H4 (cell line): ENCODE results near the gene C4orf51. TPM values are rescaled to one million over a fixed set of nuclear protein-coding genes. Genes with fewer than 3 reads are reported as not detected.

Source experiments
- DNase-seq: peaks from one replicate; pipeline ENCODE4 v3.0.0-alpha.2; 2015; ENCODE audit warnings: low spot score
- total RNA-seq: library from RNA; depleted of rRNA; stranded (reverse); fragments of >200 nt; shearing (Covaris generic); gene quantifications from 2 replicates; pipeline ENCODE4 v1.2.3, GENCODE V29; 2014; rRNA removed

Gene C4orf51
- total RNA-seq, 1 experiment from 2014 or later = not detected

DNA sequence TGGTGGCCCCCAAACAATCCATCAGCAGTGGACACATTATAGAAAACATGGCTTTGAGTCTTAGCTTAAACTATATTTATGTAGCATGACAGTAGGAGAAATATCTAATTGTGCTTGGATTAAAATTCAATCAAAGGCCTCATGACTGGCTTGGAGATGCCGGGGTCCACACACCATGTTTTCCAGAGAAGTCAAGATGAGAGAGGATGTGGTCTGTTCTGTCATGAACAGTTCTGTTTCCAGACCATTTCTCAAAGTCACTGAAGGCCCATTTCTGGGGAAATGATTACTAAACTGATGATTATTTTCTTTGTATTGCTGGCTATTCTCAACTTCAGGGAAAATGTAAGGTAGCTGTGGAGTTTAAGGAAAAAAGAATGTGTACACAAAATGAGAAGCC lies 76.3 kb downstream of the C4orf51 start:
- no peak for DNase-seq

DNA sequence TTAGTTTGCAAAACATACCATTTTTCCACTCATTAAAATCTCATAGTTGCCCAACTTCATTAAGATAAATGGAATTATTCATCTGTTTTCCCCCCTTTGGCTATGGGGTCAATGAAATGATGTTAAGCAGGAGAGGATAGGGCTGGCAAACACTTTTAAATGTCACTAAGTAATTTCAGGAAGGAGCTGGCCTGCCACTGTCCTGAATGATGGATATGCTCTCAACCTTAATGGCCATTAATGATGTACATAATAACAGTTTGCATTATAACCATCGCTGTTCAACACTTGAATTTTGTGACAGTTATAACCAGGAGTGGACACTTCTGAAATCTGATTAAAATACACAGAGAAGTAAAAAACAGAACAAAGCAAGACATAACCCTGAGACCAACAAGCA lies 77.2 kb downstream of the C4orf51 start:
- no peak for DNase-seq

DNA sequence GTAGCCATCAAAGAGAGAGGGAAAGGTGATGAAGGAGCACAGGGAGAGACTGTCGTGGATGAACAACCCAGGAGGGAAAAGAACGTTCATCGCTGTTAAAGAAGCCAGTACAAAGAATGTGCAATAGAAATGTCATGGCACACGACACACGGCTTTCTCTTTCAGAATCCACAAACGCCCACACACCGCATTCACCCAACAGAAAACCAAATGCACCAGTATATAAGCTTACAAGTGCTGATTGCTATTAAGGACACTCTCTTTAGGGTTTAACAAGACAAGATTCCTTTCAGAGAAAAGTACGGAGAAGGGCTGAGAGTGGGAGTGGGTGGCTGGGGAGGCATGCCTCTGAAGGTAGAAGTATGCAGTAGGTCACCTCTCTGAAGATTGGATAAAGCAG lies 80.2 kb downstream of the C4orf51 start:
- DNase-seq = no peak

DNA sequence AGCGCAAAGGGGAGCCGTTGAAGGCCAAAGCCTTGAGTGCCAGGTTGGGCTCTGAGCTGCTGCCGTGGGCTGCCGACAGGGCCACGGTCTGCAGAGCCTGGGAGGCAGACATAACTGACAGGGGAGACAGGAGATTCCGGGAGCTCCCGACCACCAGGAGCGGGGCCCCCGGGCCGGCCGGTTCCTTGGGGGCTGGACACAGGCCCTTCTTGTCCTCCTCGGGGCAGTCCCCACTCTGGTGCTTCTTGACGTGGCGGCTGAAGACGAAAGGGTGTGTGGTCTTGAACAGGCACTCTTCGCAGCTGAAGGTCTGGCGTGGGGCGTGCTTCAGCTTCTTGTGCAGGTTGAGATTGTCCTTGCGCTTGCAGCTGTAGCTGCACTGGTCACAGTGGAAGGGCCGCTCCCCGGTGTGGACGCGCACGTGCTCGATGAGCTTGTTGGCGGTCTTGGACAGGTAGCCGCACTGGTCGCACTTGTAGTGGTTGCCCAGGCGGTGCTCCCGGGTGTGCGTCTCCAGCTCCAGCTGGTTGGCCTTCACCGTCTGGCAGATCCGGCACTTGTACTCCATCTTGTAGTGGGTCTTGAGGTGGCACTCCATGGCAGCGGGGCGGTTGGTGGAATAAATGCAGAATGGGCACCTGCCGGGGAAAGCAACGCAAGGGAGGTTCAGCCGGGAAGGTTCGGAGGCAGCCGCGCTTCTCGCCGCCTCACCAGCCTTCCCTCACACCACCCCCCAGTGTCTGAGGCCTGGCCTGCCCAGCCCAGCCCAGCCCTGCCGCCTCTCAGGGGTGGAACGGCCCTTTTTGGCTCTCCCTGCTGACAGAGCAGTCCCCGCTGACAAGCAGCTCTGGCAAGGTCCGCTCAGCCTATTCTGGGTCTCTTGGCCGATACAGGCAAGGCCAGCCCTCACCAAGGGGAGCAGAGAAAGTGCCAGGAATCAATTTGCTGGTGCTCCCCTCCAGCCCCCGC lies 81.3 kb downstream of the C4orf51 start:
- no peak for DNase-seq

DNA sequence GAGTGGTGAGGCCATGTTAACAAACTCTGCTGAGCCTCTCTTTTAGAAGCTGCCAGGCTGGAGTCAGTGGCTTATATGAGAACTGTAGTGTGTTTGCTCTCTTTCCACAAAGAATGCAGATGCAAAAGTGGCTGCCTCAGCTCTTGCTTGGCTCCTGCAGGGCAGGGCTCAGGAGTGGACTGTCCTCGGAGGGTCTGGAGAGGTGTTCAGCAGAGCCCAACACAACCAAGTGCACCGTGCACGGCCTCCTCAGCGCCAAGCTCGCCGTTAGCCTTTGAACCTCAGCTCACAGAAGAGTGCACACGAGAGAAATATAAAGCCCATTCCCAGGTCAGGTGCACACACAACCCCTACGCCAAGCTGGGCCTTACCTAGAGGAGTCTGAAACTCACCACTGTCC lies 82.8 kb downstream of the C4orf51 start:
- DNase-seq = no peak

DNA sequence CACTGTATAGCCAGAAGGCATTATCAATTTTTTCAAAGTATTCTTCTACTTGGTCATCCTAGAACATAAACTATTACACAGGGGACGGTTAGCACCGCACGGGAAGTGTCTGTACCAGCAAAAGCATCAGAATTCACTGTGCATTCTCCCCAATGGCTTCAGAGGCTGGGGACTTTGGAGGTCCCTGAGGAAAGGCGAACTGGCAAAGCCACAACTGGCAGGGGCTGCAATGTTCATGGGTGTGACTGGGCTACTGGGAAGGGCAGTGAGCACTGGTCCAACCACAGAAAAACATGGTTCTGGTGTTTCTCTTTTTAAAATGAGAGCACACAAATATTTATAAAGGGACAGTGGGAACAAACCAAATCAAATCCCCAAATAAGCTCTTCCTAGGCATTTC lies 83.5 kb downstream of the C4orf51 start:
- no peak for DNase-seq

DNA sequence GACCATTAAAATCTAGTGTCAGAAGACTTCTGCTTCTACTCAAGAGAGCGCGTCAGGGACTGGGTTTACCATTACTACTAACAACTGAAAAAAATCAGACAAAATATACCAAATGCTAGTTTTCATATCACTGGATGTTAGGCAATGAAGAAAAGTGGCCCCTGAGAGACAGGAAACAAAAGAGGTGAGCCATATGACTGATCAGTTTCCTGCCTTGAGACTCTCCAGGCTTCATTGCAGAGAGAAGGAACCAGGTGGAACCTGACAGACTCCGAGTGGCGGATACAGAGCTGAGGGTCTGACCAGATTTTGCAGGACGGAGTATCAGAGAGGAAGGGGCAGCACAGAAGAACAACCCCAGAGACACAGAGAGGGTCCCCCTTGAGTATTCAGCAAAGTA lies 86.3 kb downstream of the C4orf51 start:
- no peak for DNase-seq

DNA sequence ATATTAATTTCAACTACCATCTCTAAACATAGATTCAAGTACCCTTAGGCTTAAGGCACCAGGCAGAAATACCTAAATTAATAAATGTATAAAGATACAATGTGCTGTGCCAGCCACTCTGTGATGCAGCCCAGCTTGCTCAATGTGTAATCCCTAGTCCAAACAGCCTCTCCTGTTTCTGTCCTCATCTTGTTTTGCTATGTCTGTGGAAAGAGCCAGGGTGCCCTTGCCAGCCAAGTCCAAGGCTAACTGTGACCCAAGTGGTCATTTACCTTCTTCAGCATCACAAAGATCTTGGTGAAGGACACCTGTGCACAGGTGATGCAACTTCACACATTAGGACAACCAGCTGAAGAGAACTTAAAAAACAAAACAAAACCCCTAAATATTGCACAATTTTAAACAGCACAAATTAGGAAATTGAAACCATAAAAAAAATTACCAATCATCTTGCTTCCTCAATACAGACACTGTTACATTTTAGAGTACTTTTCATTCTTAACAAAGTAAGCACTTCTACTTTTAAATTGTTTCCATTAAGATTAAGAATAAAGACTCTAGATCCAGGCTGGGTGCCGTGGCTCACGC lies 89.6 kb downstream of the C4orf51 start:
- no peak for DNase-seq

DNA sequence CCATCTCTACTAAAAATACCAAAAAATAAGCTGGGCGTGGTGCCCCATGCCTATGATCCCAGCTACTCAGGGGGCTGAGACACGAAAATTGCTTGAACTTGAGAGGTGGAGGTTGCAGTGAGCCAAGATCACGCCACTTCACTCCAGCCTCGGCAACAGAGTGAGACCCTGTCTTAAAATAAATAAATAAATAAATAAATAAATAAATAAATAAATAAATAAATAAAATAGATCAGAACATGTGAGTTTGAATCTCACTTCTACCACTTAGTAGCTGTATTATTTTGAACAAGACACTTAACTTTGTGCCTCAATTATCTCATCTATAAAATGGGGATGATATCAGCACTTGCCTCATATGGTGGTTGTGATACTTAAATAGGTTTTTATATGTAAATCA lies 90.2 kb downstream of the C4orf51 start:
- DNase-seq = no peak

DNA sequence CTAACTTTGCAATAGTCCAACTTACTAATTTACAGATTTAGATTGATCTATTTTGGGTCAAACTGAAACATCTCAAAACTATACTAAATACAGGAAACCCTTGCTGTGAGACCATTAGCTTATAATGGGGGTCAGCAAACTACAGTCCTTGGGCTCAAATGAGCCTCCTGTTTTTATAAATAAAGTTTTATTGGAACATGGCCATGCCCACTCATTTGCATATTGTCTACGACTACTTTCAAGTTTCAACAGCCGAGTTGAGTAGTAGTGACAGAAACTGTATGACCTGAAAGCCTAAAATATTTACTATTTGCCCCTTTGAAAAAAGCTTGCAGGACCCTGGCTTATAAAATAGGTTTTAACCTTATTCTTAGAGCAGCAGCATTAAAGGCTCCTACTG lies 92.4 kb downstream of the C4orf51 start:
- DNase-seq = no peak

DNA sequence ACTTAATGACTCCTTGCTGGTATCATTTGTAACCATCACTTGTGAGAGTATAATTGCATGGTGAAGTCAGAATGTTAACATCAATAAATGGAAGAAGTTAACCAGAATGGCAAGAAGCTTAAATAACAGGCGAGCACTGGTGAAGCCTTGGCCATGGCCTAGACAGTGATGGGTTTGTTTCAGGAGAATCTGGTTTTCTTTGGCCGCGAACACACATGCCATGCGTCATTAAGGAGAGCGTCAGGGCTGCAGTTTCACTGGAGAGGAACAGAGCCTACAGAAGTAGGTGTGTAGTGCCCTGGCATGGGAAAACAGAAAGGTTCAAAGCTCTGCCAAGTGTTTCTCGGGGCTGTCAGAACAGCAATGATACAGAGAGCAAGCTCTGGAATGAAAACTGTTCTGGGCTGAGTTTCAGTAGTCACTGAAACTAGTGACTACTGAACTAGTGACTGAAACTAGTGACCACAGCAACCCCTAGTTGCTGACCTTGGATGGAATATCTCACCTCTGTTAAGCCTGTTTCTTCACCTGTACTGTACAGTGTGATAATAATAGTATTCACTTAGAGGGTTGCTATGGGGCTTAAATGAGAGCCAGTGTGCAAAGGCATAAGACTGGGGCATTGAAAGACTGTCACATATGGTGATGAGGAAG lies 93.8 kb downstream of the C4orf51 start:
- DNase-seq = no peak

DNA sequence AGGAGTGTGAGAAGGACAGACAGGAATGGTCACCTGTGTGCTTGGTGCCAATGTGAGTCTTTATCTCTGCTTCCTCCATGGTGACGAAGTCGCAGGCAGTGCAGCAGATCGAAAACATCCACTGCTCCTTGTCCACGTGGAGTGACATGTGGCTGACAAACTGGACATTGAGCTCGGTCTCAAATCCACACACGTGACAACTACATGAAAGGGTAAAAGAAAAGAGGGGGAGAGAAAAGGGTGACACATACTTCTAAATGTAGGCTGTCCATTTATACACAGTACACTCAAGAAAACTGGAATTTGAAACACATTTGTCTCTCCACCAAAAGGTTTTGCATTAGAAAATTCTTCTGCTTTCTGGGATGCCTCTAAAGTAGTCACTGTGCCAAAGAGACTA lies 94.5 kb downstream of the C4orf51 start:
- DNase-seq = no peak

DNA sequence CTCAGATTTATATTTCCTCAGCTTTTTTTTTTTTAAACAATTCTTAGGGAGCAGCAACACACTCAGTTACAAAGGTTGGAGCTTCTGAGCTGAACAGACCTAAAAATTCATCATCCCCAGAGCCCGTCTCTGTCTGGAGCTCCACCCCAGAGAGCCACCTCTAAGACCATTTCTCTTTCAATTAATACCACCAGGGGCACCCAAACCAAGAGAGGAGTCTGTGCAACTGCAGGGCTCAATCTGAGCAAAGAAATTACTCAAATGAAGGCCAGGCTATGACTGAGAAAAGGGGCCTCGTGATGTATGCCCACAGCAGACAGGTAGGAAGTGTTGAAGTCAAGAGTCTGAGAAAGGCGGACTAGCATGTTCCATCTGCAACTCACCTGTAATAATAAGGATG lies 95.5 kb downstream of the C4orf51 start:
- DNase-seq = no peak

DNA sequence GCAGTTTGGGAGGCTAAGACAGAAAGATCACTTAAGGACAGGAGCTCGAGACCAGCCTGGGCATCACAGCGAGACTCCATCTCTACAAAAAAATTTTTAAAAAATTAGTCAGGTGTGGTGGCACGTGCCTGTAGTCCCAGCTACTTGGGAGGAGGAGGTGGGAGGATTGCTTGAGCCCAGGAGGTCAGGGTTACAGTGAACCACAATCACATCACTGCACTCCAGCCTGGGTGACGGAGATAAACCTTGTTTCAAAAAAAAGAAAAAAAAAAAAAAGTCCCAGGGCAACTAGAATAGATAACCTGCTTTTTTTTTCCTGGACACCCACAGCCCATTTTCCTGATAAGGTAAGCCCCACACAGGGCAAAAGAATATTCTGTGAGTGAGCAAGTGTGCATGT lies 96.3 kb downstream of the C4orf51 start:
- no peak for DNase-seq

DNA sequence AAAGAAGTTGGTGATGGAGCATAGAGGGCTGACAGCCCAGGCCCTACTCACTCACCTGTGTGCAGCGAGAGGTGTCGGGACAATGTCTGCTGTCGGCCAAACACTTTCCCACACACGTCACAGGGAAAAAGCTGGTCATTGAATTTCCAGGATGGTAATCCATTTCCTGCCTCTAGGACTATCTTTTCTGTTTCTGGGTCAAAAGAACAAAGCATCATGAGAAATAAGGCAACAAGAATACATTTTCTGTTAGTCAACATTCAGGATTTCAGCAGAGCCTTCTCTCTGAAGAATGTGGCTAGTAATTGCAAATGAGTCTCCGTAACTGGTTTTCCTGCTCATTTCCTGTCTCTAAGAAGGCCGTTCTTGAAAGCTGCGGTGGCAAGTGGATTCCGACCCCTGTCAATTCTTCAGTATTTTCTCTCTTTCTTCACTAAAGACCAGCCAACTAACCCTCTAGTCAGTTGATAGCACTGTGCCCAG lies 99.4 kb downstream of the C4orf51 start:
- no peak for DNase-seq

DNA sequence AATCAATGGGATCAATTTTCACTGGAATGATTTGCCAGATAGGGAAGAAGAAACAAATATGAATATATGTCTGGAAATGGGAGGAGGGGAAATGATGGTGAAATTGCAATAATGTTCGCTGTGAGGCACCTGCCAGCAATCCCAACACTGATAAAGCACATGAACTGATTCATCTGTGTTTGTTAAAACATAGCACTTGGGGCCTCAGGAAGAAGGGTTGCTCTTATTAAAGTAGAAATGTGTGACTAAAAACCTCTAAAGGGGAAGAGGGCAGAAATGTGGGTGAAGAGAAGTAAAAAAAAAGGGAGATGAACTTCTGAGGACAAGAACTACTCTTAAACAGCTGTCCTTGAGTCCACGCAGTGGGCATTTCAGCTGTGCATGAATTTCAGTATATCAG lies 101.4 kb downstream of the C4orf51 start:
- DNase-seq = no peak

Other genes starting within 250 kb of the C4orf51 start
- 16.2 and 21.1 TPM in 2 replicates for gene SMAD1, start 198.3 kb upstream of the C4orf51 start, total RNA-seq
- 1.1 and 3.0 TPM in 2 replicates for gene MMAA, start 60.8 kb upstream of the C4orf51 start, total RNA-seq